HEK293T (cell line): ENCODE data around the gene CYP2W1.

ENCODE experiments used
- CTCF ChIA-PET: fragments of 350-600 bp; formaldehyde crosslinking; extraction: SDS; loops from one replicate; lab custom pipeline; 2021; ENCODE audit warnings: antibody characterized with exemption, inconsistent platforms; lab: Yijun Ruan, JAX
- POLR2A ChIA-PET: fragments of 350-600 bp; formaldehyde crosslinking; extraction: SDS; loops from one replicate; lab custom pipeline; 2020; ENCODE audit warnings: antibody characterized with exemption, inconsistent platforms; lab: Yijun Ruan, JAX
- DNase-seq: peaks from one replicate; pipeline ENCODE4 v3.0.0; 2012; ENCODE audit warnings: mixed read lengths; ENCODE audit errors: extremely low spot score
- ARNT ChIP-seq: fragments of 450-650 bp; IDR thresholded peaks from 2 replicates; pipeline ENCODE4 v1.6.1; 2017; ENCODE audit warnings: mild to moderate bottlenecking
- BHLHE40 ChIP-seq: fragments of 450-650 bp; IDR thresholded peaks from 2 replicates; pipeline ENCODE4 v1.6.1; 2016; ENCODE audit warnings: mild to moderate bottlenecking, moderate library complexity, borderline replicate concordance
- CTBP1 ChIP-seq: fragments of 450-650 bp; IDR thresholded peaks from 2 replicates; pipeline ENCODE4 v1.6.1; 2016; ENCODE audit warnings: borderline replicate concordance
- ELF4 ChIP-seq: fragments of 450-650 bp; IDR thresholded peaks from 2 replicates; pipeline ENCODE4 v1.6.1; 2017; ENCODE audit warnings: antibody characterized with exemption
- FOXA1 ChIP-seq: fragments of 450-650 bp; IDR thresholded peaks from 2 replicates; pipeline ENCODE4 v1.6.1; 2016; ENCODE audit warnings: mild to moderate bottlenecking
- FOXK2 ChIP-seq: fragments of 450-650 bp; IDR thresholded peaks from 2 replicates; pipeline ENCODE4 v1.6.1; 2016; ENCODE audit warnings: mild to moderate bottlenecking
- FOXM1 ChIP-seq: fragments of 450-650 bp; IDR thresholded peaks from 2 replicates; pipeline ENCODE4 v1.6.1; 2017; ENCODE audit warnings: mild to moderate bottlenecking, borderline replicate concordance
- HDGF ChIP-seq: fragments of 450-650 bp; IDR thresholded peaks from 2 replicates; pipeline ENCODE4 v1.6.1; 2017; ENCODE audit warnings: antibody characterized with exemption, borderline replicate concordance
- L3MBTL2 ChIP-seq: fragments of 450-650 bp; conservative IDR thresholded peaks from 2 replicates; pipeline ENCODE4 v1.6.1; 2016; ENCODE audit warnings: mild to moderate bottlenecking
- LEF1 ChIP-seq: fragments of 450-650 bp; IDR thresholded peaks from 2 replicates; pipeline ENCODE4 v1.6.1; 2017; ENCODE audit warnings: mild to moderate bottlenecking, borderline replicate concordance
- NFRKB ChIP-seq: fragments of 450-650 bp; IDR thresholded peaks from 2 replicates; pipeline ENCODE4 v1.6.1; 2016; ENCODE audit warnings: mild to moderate bottlenecking, moderate library complexity
- PKNOX1 ChIP-seq: fragments of 450-650 bp; IDR thresholded peaks from 2 replicates; pipeline ENCODE4 v1.6.1; 2016
- SP1 ChIP-seq: fragments of 450-650 bp; IDR thresholded peaks from 2 replicates; pipeline ENCODE4 v1.6.1; 2017
- SUZ12 ChIP-seq: fragments of 450-650 bp; IDR thresholded peaks from 2 replicates; pipeline ENCODE4 v1.6.1; 2016; ENCODE audit warnings: mild to moderate bottlenecking
- TARDBP ChIP-seq: fragments of 450-650 bp; IDR thresholded peaks from 2 replicates; pipeline ENCODE4 v1.6.1; 2016
- ZNF384 ChIP-seq: fragments of 450-650 bp; IDR thresholded peaks from 2 replicates; pipeline ENCODE4 v1.6.1; 2016

The CYP2W1 gene

DNA sequence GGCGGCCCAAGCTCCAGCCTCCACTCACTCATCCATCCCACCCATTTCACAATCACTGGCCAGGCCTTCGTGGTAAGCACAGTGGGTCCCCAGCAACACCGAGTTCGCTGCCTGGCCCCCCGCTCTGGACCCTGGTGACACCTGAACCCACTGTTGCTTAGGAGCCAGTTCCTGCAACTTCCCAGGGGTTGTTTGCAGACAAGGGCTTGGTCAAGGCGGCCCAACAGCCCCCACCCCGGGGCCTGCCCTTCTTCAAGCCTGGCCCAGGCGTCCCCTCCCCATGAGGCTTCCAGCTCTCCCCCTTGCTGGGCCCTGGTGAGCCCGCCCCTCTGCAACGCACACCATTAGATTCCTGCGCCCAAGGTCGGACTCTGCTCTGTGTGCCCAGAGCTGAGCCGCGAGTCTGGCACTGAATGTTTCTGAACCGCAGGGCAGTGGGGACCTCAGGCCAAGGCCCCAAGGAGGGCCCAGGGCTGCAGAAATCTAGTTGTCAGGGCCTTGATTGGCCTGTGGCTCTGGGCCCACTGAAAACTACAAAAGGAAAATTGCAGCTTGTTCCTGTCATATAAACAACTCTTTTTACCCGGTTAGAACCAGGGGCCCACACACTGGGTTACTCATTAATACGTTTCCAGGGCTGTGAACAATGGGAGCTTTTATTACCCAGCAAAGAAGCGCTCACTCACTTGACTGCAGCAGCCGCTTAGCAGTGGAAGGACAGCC, 5.5 kb upstream of the CYP2W1 start:
- TF ChIP-seq FOXK2 = no peak
- TF ChIP-seq PKNOX1 = no peak
- TF ChIP-seq HDGF = no peak
- TF ChIP-seq LEF1 = no peak
- TF ChIP-seq ZNF384 = no peak
- no peak for TF ChIP-seq FOXA1
- TF ChIP-seq SP1 = no peak
- POLR2A ChIA-PET = interaction anchor here (1.3 kb wide), 1 partner anchor 15 kb away, joined by 4 read pairs; no protein-coding TSS in a partner anchor
- DNase-seq = no peak
- CTCF ChIA-PET = interaction anchor here (0.6 kb wide), 1 partner anchor 1303 kb away, joined by 3 read pairs; no protein-coding TSS in a partner anchor

DNA sequence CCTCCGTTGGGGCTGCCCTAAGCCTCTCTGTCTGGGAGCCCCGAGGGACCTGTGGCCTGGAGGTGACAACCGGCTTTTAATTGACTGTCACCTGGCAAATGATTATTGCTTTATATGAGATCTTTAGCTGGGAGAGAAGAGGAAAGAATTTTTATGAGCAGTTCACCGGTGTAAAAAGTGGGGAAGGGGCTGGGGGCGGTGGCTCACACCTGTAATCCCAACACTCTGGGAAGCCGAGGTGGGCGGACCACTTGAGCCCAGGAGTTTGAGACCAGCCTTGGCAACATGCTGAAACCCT, 5.0 kb upstream of the CYP2W1 start:
- POLR2A ChIA-PET = interaction anchor here (1.3 kb wide), 1 partner anchor 15 kb away, joined by 4 read pairs; no protein-coding TSS in a partner anchor
- no peak for TF ChIP-seq L3MBTL2
- no peak for TF ChIP-seq LEF1
- TF ChIP-seq TARDBP = no peak
- TF ChIP-seq ARNT = no peak
- TF ChIP-seq ZNF384 = no peak
- no peak for TF ChIP-seq NFRKB
- no peak for TF ChIP-seq FOXK2
- TF ChIP-seq BHLHE40 = no peak
- no peak for TF ChIP-seq CTBP1
- TF ChIP-seq FOXA1 = no peak
- no peak for TF ChIP-seq PKNOX1
- no peak for TF ChIP-seq FOXM1
- CTCF ChIA-PET = interaction anchor here (1.1 kb wide), 1 partner anchor 11 kb away, joined by 4 read pairs; no protein-coding TSS in a partner anchor
- DNase-seq = no peak

GRCh38 chr7:978416-979091, 4.4 kb upstream of the CYP2W1 start:
- ChIA-PET POLR2A (interaction anchor here (1.3 kb wide), 1 partner anchor 14 kb away, joined by 4 read pairs; no protein-coding TSS in a partner anchor), CTCF (interaction anchor here (1.1 kb wide), 1 partner anchor 11 kb away, joined by 4 read pairs; no protein-coding TSS in a partner anchor)
- TF ChIP-seq ARNT (no peak), FOXA1 (no peak), ELF4 (no peak), FOXK2 (no peak), CTBP1 (no peak), ZNF384 (no peak), NFRKB (no peak)
- DNase-seq = no peak

- ChIA-PET POLR2A (interaction anchor here (1.3 kb wide), 1 partner anchor 14 kb away, joined by 4 read pairs; no protein-coding TSS in a partner anchor), CTCF (no interaction called here)
- DNase-seq = no peak
- TF ChIP-seq SP1 (no peak), L3MBTL2 (no peak), LEF1 (no peak), CTBP1 (no peak), ZNF384 (no peak), ARNT (no peak), FOXK2 (no peak), HDGF (no peak), FOXA1 (no peak), TARDBP (no peak), NFRKB (no peak)
These were observed 3.8 kb upstream of the CYP2W1 start for GRCh38 chr7:979151-979550.

DNA sequence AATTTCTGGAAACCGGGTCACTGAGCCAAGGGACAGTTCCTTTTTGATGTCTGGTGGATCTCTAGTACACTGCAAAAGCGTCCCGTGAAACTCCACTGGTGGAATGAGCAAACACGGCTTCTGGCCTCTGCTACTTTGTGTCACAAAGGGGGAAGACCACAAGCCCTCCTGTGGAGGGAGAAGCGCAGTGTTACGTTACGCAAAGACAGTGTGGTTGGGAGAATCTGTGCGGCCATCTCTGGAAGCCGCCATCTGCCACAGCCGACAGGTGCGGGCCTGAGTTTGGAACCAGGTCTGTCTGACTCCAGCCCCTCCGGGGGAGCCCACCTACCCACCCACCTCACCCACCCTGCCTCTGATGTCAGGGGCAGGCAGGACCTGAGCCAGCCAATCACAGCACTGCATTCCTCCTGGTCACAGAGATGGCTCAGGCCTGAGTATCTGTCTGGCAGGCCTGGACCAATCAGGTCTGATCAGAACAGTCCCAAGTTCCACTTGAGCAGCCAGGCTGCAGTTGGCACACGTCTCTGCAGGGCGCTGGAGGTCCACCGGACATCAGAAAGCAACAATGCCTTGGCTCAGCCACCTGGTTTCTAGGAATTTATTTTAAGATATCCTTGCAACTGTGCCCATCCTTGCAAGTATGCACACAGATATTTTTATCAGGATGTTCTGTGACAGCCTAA, 3.0 kb upstream of the CYP2W1 start:
- POLR2A ChIA-PET = no interaction called here
- TF ChIP-seq FOXK2 (no peak), HDGF (no peak), SUZ12 (no peak), ARNT (no peak), NFRKB (no peak), ZNF384 (no peak), TARDBP (no peak), PKNOX1 (no peak), L3MBTL2 (no peak)
- DNase-seq = no peak
- CTCF ChIA-PET = no interaction called here

DNA sequence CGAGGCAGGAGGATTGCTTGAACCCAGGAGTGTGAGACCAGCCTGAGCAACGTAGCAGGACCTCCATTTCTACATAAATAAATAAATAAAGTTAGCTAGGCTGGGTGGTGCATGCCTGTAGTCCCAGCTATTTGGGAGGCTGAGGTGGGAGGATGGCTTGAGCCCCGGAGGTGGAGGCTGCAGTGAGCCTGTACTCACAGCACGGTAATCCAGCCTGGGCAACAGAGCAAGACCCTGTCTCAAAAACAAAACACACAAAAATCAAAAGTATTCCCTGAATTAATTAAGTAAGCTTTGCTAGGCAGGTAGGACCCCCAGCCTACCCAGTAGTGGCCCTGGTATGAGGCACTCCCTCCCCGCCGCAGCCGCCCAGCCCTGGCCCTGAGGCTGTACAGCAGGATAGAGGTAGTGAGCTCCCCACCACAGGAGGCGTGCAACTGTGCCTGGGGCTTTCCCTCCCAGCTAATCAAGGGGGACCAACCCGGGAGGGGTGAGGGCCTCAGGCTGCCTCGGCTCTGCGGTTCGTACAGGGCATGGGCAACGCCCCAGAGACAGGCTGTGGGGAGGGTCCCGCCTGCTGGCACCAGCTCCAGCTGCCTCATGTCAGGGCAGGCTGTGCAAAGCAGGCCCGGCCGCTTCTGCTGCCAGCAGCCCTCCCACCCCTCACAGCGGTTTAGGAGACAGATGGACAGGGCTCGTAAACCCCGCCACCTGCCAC, 1.0 kb upstream of the CYP2W1 start:
- ChIA-PET POLR2A (interaction anchor here (1.2 kb wide), 1 partner anchor 11 kb away, joined by 3 read pairs; no protein-coding TSS in a partner anchor), CTCF (interaction anchor here (0.9 kb wide), 2 partner anchors 11 to 104 kb away, joined by 3 read pairs; no protein-coding TSS in a partner anchor)
- DNase-seq = no peak
- no peak for TF ChIP-seq HDGF
- TF ChIP-seq FOXM1 = no peak
- no peak for TF ChIP-seq FOXA1
- TF ChIP-seq NFRKB = no peak
- no peak for TF ChIP-seq TARDBP
- no peak for TF ChIP-seq SP1
- no peak for TF ChIP-seq BHLHE40
- TF ChIP-seq ELF4 = no peak
- TF ChIP-seq SUZ12 = no peak
- no peak for TF ChIP-seq CTBP1
- no peak for TF ChIP-seq L3MBTL2
